OCI-LY3 (cell line): Measurements from ENCODE around the gene ANKS4B.

Experiments
- CTCF ChIP-seq: fragments of 200-600, 300-600 bp; sonication (generic); IDR thresholded peaks from 2 replicates; pipeline ENCODE4 v1.5.1; 2014; ENCODE audit warnings: antibody characterized with exemption, low read length, low read depth
- EZH2phosphoT487 ChIP-seq: fragments of 200-600 bp; shearing (Covaris generic); IDR thresholded peaks from 2 replicates; pipeline ENCODE4 v1.6.1; 2018; ENCODE audit warnings: antibody characterized with exemption, mixed run types, low read depth

- TF ChIP-seq CTCF (no peak), EZH2phosphoT487 (no peak)
These were observed 23.8 kb downstream of the ANKS4B start for GRCh38 chr16:21257284-21257683.
